Measurements from ENCODE around the gene TEX48. TPM values are rescaled to one million over a fixed set of nuclear protein-coding genes. Genes with fewer than 3 reads are reported as not detected.

The TEX48 gene
- total RNA-seq, 1 experiment from 2014 or later = not detected

GRCh38 chr9:114690308-114690707, 8.3 kb upstream of the TEX48 start:
- POLR2A ChIA-PET = no interaction called here
- TF ChIP-seq, protein P1, sequence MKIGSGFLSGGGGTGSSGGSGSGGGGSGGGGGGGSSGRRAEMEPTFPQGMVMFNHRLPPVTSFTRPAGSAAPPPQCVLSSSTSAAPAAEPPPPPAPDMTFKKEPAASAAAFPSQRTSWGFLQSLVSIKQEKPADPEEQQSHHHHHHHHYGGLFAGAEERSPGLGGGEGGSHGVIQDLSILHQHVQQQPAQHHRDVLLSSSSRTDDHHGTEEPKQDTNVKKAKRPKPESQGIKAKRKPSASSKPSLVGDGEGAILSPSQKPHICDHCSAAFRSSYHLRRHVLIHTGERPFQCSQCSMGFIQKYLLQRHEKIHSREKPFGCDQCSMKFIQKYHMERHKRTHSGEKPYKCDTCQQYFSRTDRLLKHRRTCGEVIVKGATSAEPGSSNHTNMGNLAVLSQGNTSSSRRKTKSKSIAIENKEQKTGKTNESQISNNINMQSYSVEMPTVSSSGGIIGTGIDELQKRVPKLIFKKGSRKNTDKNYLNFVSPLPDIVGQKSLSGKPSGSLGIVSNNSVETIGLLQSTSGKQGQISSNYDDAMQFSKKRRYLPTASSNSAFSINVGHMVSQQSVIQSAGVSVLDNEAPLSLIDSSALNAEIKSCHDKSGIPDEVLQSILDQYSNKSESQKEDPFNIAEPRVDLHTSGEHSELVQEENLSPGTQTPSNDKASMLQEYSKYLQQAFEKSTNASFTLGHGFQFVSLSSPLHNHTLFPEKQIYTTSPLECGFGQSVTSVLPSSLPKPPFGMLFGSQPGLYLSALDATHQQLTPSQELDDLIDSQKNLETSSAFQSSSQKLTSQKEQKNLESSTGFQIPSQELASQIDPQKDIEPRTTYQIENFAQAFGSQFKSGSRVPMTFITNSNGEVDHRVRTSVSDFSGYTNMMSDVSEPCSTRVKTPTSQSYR (CRISPR knock-in tag; IDR thresholded peaks at IDR 0.05) = no peak
- no peak for TF ChIP-seq FOXP1 (CRISPR knock-in tag; IDR thresholded peaks at IDR 0.05; ENCODE audit: borderline replicate concordance)
- TF ChIP-seq NFATC4 (CRISPR knock-in tag; IDR thresholded peaks at IDR 0.05) = no peak
- TF ChIP-seq JUN (CRISPR knock-in tag; IDR thresholded peaks at IDR 0.05) = no peak
- no peak for TF ChIP-seq KAT7 (CRISPR knock-in tag; IDR thresholded peaks at IDR 0.05; ENCODE audit: borderline replicate concordance)
- TF ChIP-seq ZNF138 (CRISPR knock-in tag; conservative IDR thresholded peaks at IDR 0.05) = no peak
- ATAC-seq = no peak
- Mint-ChIP-seq H3K27ac (no peak overlapping the region), H3K27me3 (ENCODE audit: low read depth) (peaks cover 33% of the 10 kb centered on the region), H3K4me1 (0 out of 2 replicates have a peak, but pooled peaks cover 6% of the 10 kb centered on the region), H3K36me3 (no peaks in the 10 kb centered on the region), H3K9me3 (no peaks in the 10 kb centered on the region), H3K4me3 (no peak overlapping the region)
- no peak for DNase-seq (ENCODE audit: low spot score)
- CTCF ChIA-PET = interaction anchor here (1.2 to 1.8 kb wide), 2 partner anchors 9 to 217 kb away, joined by 4 to 6 read pairs; no protein-coding TSS in a partner anchor

- no peak overlapping the region for H3K27ac Mint-ChIP-seq
- POLR2A ChIA-PET = no interaction called here
- CTCF ChIA-PET = interaction anchor here (1.2 to 1.8 kb wide), 2 partner anchors 9 to 217 kb away, joined by 4 to 6 read pairs; no protein-coding TSS in a partner anchor
- DNase-seq (ENCODE audit: low spot score) (no peak), ATAC-seq (no peak)
- H3K4me3 Mint-ChIP-seq = no peak overlapping the region
- 0 out of 2 replicates have a peak, but pooled peaks cover 6% of the 10 kb centered on the region for H3K4me1 Mint-ChIP-seq
- H3K27me3 Mint-ChIP-seq (ENCODE audit: low read depth) = peaks cover 31% of the 10 kb centered on the region
- no peaks in the 10 kb centered on the region for H3K9me3 Mint-ChIP-seq
- TF ChIP-seq IRF1 (CRISPR knock-in tag; IDR thresholded peaks at IDR 0.05) (no peak), TP53 (CRISPR knock-in tag; IDR thresholded peaks at IDR 0.05) (no peak), ZNF219 (CRISPR knock-in tag; IDR thresholded peaks at IDR 0.05; ENCODE audit: borderline replicate concordance) (no peak), ATF2 (CRISPR knock-in tag; IDR thresholded peaks at IDR 0.05; ENCODE audit: borderline replicate concordance, low read depth) (no peak), FOXJ3 (CRISPR knock-in tag; IDR thresholded peaks at IDR 0.05; ENCODE audit: borderline replicate concordance) (no peak), NR1H2 (CRISPR knock-in tag; IDR thresholded peaks at IDR 0.05) (no peak), ERG (CRISPR knock-in tag; IDR thresholded peaks at IDR 0.05) (no peak), ZNF396 (CRISPR knock-in tag; IDR thresholded peaks at IDR 0.05; ENCODE audit: borderline replicate concordance) (no peak), PRDM15 (CRISPR knock-in tag; IDR thresholded peaks at IDR 0.05) (no peak), ZNF263 (CRISPR knock-in tag; IDR thresholded peaks at IDR 0.05; ENCODE audit: low read depth) (no peak), MLX (CRISPR knock-in tag; IDR thresholded peaks at IDR 0.05) (no peak), CREM (CRISPR knock-in tag; IDR thresholded peaks at IDR 0.05) (no peak), SOX15 (CRISPR knock-in tag; IDR thresholded peaks at IDR 0.05) (no peak)
- TF ChIP-seq, protein P2, sequence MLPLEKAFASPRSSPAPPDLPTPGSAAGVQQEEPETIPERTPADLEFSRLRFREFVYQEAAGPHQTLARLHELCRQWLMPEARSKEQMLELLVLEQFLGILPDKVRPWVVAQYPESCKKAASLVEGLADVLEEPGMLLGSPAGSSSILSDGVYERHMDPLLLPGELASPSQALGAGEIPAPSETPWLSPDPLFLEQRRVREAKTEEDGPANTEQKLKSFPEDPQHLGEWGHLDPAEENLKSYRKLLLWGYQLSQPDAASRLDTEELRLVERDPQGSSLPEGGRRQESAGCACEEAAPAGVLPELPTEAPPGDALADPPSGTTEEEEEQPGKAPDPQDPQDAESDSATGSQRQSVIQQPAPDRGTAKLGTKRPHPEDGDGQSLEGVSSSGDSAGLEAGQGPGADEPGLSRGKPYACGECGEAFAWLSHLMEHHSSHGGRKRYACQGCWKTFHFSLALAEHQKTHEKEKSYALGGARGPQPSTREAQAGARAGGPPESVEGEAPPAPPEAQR (CRISPR knock-in tag; IDR thresholded peaks at IDR 0.05) = no peak
- no peaks in the 10 kb centered on the region for H3K36me3 Mint-ChIP-seq
Measured at GRCh38 chr9:114689813-114690212, 7.8 kb upstream of the TEX48 start.
